Muscle layer of duodenum (tissue), 2 donors: ENCODE results near the gene MLST8.
"Not testable (repeated sequence)": the region's sequence is repeated elsewhere in the genome, so short reads cannot be mapped to it uniquely, and the experiment has no call there.

Experiments
- H3K27ac ChIP-seq: one replicate; pipeline ENCODE4 v1.7.0; 2013; ENCODE audit warnings: mild to moderate bottlenecking, low read length
- H3K27me3 ChIP-seq: one replicate; pipeline ENCODE4 v1.7.0; 2013; ENCODE audit warnings: low read depth, mild to moderate bottlenecking, control low read depth, low read length
- H3K36me3 ChIP-seq, 2 donors: one replicate each; pipeline ENCODE4 v1.7.0; 2013; ENCODE audit warnings: low read length in 2 of 2, control low read depth in 1 of 2, mild to moderate bottlenecking in 1 of 2; ENCODE audit not compliant: insufficient read depth in 2 of 2, control insufficient read depth in 1 of 2
- H3K4me1 ChIP-seq, 2 donors: one replicate each; pipeline ENCODE4 v1.7.0; 2013; ENCODE audit warnings: low read length in 2 of 2, mild to moderate bottlenecking in 2 of 2, control low read depth in 1 of 2, moderate library complexity in 1 of 2; ENCODE audit not compliant: insufficient read depth in 2 of 2, control insufficient read depth in 1 of 2
- H3K4me3 ChIP-seq, 2 donors: one replicate each; pipeline ENCODE4 v1.7.0; 2013; ENCODE audit warnings: low read length in 2 of 2, low read depth in 1 of 2, mild to moderate bottlenecking in 1 of 2
- H3K9me3 ChIP-seq, 2 donors: one replicate each; pipeline ENCODE4 v1.7.0; 2013; ENCODE audit warnings: low read length in 2 of 2, control low read depth in 1 of 2, mild to moderate bottlenecking in 1 of 2; ENCODE audit not compliant: control insufficient read depth in 1 of 2
- donor health status: healthy.

MLST8 gene

DNA sequence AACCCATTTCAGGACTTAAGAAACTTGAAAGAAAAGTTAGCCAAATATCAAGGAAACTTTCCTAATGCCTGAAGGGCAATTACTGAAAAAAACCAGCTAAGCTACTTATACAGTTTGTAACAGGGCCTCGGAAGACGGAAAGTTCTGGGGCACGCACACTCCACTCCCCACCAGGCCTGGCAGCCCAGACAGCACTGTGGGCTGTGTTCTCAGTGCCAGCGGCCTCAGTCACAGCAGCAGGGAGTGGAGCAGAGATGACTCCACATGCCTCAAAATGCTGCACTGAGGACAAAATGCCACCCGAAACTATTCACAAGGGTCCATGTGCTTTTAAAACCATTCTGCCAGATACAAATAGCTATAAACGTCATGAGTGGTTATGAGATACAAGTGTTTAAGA, 52.5 kb downstream of the MLST8 start:
- no peaks in the 10 kb centered on the region for H3K27me3 ChIP-seq
- H3K4me1 ChIP-seq: no peaks in the 10 kb centered on the region
- H3K4me3 ChIP-seq: no peak overlapping the region
- H3K36me3 ChIP-seq: peaks cover 57 to 74% of the 10 kb centered on the region in 2 donors
- no peak overlapping the region for H3K27ac ChIP-seq
- no peaks in the 10 kb centered on the region for H3K9me3 ChIP-seq

DNA sequence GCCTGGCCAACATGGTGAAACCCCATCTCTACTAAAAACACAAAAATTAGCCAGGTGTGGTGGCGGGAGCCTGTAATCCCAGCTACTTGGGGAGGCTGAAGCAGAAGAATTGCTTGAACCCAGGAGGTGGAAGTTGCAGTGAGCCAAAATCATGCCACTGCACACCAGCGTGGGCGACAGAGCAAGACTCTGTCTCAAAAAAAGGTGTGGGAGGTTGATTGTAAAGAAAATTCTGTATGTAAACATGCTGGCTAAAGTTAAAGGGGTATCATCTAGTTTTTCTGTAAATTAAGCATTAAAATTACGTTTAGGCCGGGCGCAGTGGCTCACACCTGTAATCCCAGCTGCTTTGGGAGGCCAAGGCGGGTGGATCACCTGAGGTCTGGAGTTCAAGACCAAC, 53.3 kb downstream of the MLST8 start:
- not testable (repeated sequence) for H3K4me3 ChIP-seq, H3K9me3 ChIP-seq, H3K27me3 ChIP-seq, H3K27ac ChIP-seq, H3K4me1 ChIP-seq
- H3K36me3 ChIP-seq: peaks cover 62 to 74% of the 10 kb centered on the region in 2 donors
